HG03025 (cell line): ENCODE results near the gene SLC38A10.

ENCODE experiments used
- ATAC-seq: cut with Tn5 transposase; IDR thresholded peaks from one replicate; pipeline ENCODE4 v1.9.1; 2021; ENCODE audit warnings: mild to moderate bottlenecking, moderate library complexity; ENCODE audit not compliant: unreplicated experiment, low FRiP score

Gene SLC38A10

GRCh38 chr17:81196505-81197408 lies 98.3 kb downstream of the SLC38A10 start:
- ATAC-seq = no peak

DNA sequence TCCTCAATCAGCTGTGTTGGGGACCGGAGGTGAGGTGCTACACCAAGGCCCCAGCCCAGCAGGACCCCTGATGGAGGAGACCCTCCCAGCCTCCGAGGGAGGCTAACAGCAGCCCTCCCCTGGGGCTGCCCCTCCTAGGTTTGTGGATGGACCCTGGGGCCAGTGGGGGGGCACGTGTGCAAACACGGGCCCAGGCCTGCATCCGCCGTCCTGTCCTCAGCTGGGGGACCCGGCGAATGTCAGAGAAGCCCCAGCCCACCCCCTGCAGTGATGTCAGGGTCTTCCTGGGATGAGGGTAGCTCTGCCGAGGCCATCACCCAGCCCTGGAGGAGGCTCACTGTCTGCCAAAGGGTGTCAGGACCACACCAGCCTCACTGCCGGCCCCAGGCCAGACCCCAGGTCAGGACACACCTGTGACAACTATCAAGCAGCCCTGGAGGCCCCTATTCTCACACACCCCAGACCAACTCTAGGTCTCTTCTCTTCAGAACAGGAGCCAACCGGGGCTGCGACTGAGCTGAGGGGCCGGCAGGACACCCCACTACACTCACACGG lies 99.1 kb downstream of the SLC38A10 start:
- ATAC-seq = no peak
